ENCODE measurements around the gene LRRFIP1.

- TF ChIP-seq CTCF (IDR thresholded peaks at IDR 0.05) (no peak), EZH2 (IDR thresholded peaks at IDR 0.05; ENCODE audit: borderline replicate concordance, insufficient read depth, low read depth, low read length, poor library complexity, severe bottlenecking) (no peak)
These were observed 87.5 kb downstream of the LRRFIP1 start for GRCh38 chr2:237714690-237715458.
